CD4-positive, alpha-beta T cell treated with Interleukin-15 for 1 hour (primary cell): Measurements from ENCODE around the gene STRN3.

Experiments used
- DNase-seq: peaks from one replicate; pipeline ENCODE4 v3.0.0-alpha.2; 2020

STRN3 gene

GRCh38 chr14:30869551-30870155 is 156.5 kb downstream of the STRN3 start:
- no peak for DNase-seq

GRCh38 chr14:30868736-30869135 is 157.4 kb downstream of the STRN3 start:
- DNase-seq, result no peak

- no peak for DNase-seq
These were observed 161.2 kb downstream of the STRN3 start for GRCh38 chr14:30864934-30865333.

- DNase-seq, result no peak
These were observed 165.0 kb downstream of the STRN3 start for GRCh38 chr14:30861200-30861599.

DNA sequence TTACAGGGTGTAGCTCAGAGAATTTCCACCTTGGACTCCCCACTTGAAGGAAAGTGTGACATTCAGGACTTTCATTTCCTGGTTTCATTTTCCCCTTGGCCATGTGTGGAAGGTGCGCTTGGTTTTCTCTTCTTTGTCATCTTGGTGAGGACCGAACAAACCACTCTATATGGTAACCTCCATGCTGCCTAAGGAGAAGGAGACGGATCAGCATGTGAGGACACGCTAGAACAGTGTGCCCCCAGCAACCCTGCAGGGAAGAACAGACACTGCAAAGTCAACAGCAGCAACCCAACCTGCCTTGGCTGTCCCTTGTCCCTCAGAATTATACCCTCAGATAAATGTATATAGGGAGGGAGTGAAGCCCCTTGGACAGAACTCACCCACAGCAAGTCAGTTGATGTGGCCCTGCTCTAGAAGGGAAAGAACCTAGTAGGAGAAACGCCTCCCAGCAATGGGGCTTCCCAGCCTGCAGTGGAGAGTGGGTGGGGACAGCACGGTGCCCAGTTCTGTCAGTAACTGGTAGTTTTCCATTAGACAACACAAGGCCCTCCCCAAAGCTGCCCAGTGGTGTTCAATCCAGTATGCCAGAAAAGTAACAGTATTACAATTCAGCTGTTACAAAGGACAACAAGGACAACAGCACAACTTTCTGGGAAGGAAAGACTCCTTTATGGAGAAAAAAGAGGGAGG is 170.7 kb downstream of the STRN3 start:
- no peak for DNase-seq

- no peak for DNase-seq
These were observed 171.7 kb downstream of the STRN3 start for GRCh38 chr14:30854492-30854891.

DNA sequence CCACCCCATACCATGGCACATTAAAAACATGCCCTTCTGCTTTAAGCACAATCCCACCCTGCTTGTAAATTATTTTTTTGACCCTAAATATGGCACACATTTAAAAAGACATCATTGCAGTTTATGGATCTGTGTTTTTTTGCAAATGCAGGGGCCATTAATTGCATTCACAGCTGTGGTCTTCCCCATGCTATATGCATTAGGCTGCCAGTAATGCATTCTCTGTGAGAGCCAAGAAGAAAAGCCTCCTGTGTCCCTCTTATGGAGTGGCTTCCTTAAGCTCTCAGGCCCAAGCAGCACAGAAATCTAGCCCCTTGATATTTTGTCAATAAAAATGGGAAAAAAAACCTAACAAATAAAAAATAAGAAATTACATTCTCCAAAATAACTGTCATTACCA is 172.2 kb downstream of the STRN3 start:
- DNase-seq, result no peak

DNA sequence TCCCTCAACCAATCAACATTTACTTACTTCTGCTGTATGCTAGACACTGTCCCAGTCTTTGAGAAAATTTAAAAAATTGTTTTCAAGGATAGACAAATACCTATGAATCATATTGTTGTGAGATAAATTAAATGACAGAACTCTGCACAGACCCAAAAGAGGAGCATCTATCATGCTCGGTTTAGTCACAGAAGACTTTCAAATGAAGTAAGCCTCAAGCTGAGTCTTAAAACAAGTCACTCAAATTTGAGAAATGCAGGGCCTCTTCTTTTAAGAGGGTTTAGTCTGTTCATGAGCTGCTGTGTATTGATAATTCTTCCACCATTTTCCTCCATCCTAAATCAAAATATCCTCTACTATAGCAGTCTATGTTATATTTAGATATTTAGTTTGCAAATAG is 176.2 kb downstream of the STRN3 start:
- no peak for DNase-seq

DNA sequence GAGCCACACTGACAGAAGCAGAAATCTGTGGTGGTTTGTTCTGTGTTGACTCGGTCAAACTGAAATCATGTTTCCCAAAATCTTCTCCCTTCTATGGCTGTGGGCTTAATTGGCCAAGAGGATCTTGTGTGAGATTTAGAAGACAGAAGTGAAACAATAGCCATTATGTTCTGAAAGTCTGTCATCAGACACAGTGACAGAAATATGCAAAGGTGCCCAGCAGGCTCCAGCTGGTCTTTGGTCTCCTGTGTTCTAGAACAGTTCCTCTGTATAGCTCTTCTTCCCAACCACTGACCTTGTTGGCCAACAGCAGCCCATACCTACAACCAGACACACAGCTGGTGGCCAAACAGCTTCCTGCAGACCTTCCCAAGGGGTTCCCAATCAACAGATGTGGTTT is 176.8 kb downstream of the STRN3 start:
- DNase-seq, result no peak

GRCh38 chr14:30848449-30849240 is 177.5 kb downstream of the STRN3 start:
- DNase-seq, result no peak
